ENCODE results near the gene TEX54. TPM values are rescaled to one million over a fixed set of nuclear protein-coding genes. Genes with fewer than 3 reads are reported as not detected.
A peak's percentile ranks its signal among the peaks of the same experiment; 100 is the strongest.

The TEX54 gene
- polyA plus RNA-seq, 5 donors, result 0.34 to 0.37 TPM; not detected in 3

GRCh38 chr11:62788991-62789390 lies 43.6 kb downstream of the TEX54 start:
- no peak for DNase-seq

DNA sequence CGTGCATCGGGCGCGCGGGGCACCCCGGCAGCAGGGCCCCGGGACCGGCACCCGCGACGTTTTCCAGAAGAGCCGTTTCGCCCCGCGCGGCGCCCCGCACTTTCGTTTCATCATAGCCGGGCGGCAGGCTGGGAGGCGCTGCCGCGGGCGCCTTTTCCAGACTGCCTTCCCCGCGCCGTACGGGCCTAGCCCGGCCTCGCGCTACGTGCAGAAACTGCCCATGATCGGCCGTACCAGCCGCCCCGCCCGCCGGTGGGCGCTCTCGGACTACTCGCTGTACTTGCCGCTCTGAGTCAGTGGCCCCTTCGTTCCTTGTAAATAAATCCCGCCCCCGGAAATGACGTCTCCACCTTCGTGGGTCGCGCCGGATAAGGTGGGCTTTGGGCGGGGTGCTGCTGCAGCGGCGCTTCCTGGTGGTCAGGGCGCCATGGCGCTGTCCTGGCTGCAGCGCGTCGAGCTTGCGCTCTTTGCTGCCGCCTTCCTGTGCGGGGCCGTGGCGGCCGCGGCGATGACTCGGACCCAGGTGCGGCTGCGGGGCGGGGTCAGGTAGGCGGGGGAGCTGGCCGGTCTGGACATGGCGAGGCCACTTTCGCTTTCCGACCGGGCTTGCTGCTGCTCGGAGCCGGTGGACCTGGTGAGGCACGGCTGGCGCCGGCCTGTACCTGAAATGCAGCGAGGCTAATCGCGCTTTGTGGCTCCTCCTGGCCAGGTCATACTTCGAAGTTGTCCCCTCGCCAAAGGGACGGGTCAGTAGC lies 45.5 kb downstream of the TEX54 start, which contains the start of gene TMEM179B:
Gene TMEM179B, plus strand, starts transcription at position 398 of the 755 bp plus-strand sequence. Its CDS starts 30 bp downstream, at position 428.
- DNase-seq, result peak; percentile 96 to 97

- DNase-seq, result peak; percentile 85 to 89
Measured at GRCh38 chr11:62786318-62787004, 46.2 kb downstream of the TEX54 start.

DNA sequence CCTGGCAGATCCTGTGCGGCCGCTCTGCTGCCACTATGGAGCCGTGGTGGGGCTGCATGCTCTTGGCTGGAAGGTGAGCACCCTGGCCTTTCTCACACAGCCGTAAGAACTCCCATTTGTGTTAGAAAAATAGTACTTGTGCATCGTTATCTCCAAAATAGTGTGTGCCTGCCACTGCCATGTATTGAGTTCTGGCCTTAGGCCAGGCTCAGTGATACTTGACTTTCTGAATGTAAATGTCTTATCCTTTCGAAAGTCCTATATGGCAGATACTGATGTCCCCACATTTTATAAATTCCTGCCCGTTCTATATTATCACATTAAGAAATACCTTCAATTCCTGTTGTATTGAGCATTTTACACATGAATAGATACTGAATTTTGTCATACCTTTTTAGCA lies 49.9 kb downstream of the TEX54 start:
- DNase-seq, result no peak

Other genes with a start within 250 kb of the TEX54 start
- gene TUT1, start 241.3 kb downstream of the TEX54 start, polyA plus RNA-seq (ENCODE audit: insufficient read depth in 1 of 5, insufficient read length in 5 of 5, low replicate concordance in 1 of 5), result 10 to 100 TPM; 22.4 to 26.3 (median 25.0) TPM
- gene MTA2, start 231.0 kb downstream of the TEX54 start, polyA plus RNA-seq (ENCODE audit: insufficient read depth in 1 of 5, insufficient read length in 5 of 5, low replicate concordance in 1 of 5), result 100 to 1,000 TPM in 1 of 5 donors, 10 to 100 TPM in 4; 88.1 to 103 (median 95.4) TPM
- gene EML3, start 220.1 kb downstream of the TEX54 start, polyA plus RNA-seq (ENCODE audit: insufficient read depth in 1 of 5, insufficient read length in 5 of 5, low replicate concordance in 1 of 5), result 10 to 100 TPM; 32.6 to 57.4 (median 49.5) TPM
- gene ROM1, start 219.6 kb downstream of the TEX54 start, polyA plus RNA-seq (ENCODE audit: insufficient read depth in 1 of 5, insufficient read length in 5 of 5, low replicate concordance in 1 of 5), result 1 to 10 TPM; 3.3 to 7.5 (median 4.8) TPM
- gene B3GAT3, start 210.9 kb downstream of the TEX54 start, polyA plus RNA-seq (ENCODE audit: insufficient read depth in 1 of 5, insufficient read length in 5 of 5, low replicate concordance in 1 of 5), result 10 to 100 TPM; 17.4 to 39.9 (median 26.4) TPM
- gene GANAB, start 186.2 kb downstream of the TEX54 start, polyA plus RNA-seq (ENCODE audit: insufficient read depth in 1 of 5, insufficient read length in 5 of 5, low replicate concordance in 1 of 5), result 100 to 1,000 TPM; 288 to 339 (median 312) TPM
- 10 to 100 TPM; 12.0 to 19.6 (median 14.3) TPM for gene INTS5, start 179.5 kb downstream of the TEX54 start, polyA plus RNA-seq (ENCODE audit: insufficient read depth in 1 of 5, insufficient read length in 5 of 5, low replicate concordance in 1 of 5)
- 10 to 100 TPM; 45.9 to 64.1 (median 52.8) TPM for gene C11orf98, start 167.6 kb downstream of the TEX54 start, polyA plus RNA-seq (ENCODE audit: insufficient read depth in 1 of 5, insufficient read length in 5 of 5, low replicate concordance in 1 of 5)
- 1 to 10 TPM; 4.8 to 9.0 (median 7.1) TPM for gene CSKMT, start 167.5 kb downstream of the TEX54 start, polyA plus RNA-seq (ENCODE audit: insufficient read depth in 1 of 5, insufficient read length in 5 of 5, low replicate concordance in 1 of 5)
- 10 to 100 TPM in 1 of 5 donors, 1 to 10 TPM in 4; 5.0 to 10.8 (median 6.7) TPM for gene UQCC3, start 161.2 kb downstream of the TEX54 start, polyA plus RNA-seq (ENCODE audit: insufficient read depth in 1 of 5, insufficient read length in 5 of 5, low replicate concordance in 1 of 5)
- gene LBHD1, start 160.6 kb downstream of the TEX54 start, polyA plus RNA-seq (ENCODE audit: insufficient read depth in 1 of 5, insufficient read length in 5 of 5, low replicate concordance in 1 of 5), result 1 to 10 TPM; 4.9 to 9.5 (median 8.8) TPM
- 100 to 1,000 TPM; 132 to 176 (median 145) TPM for gene UBXN1, start 153.8 kb downstream of the TEX54 start, polyA plus RNA-seq (ENCODE audit: insufficient read depth in 1 of 5, insufficient read length in 5 of 5, low replicate concordance in 1 of 5)
- gene LRRN4CL, start 143.3 kb downstream of the TEX54 start, polyA plus RNA-seq (ENCODE audit: insufficient read depth in 1 of 5, insufficient read length in 5 of 5, low replicate concordance in 1 of 5), result 1 to 10 TPM in 1 of 5 donors, under 1 TPM in 4; 0.37 to 1.3 (median 0.55) TPM
- 10 to 100 TPM; 38.0 to 50.3 (median 45.9) TPM for gene BSCL2, start 125.4 kb downstream of the TEX54 start, polyA plus RNA-seq (ENCODE audit: insufficient read depth in 1 of 5, insufficient read length in 5 of 5, low replicate concordance in 1 of 5)
- gene GNG3, start 125.2 kb downstream of the TEX54 start, polyA plus RNA-seq (ENCODE audit: insufficient read depth in 1 of 5, insufficient read length in 5 of 5, low replicate concordance in 1 of 5), result 1 to 10 TPM in 4 of 5 donors, under 1 TPM in 1; 0.73 to 1.7 (median 1.5) TPM
- 10 to 100 TPM; 73.0 to 85.8 (median 81.9) TPM for gene HNRNPUL2, start 105.4 kb downstream of the TEX54 start, polyA plus RNA-seq (ENCODE audit: insufficient read depth in 1 of 5, insufficient read length in 5 of 5, low replicate concordance in 1 of 5)
- gene TTC9C, start 104.4 kb downstream of the TEX54 start, polyA plus RNA-seq (ENCODE audit: insufficient read depth in 1 of 5, insufficient read length in 5 of 5, low replicate concordance in 1 of 5), result 10 to 100 TPM; 36.1 to 47.0 (median 37.1) TPM
- 1 to 10 TPM; 5.6 to 9.6 (median 7.0) TPM for gene ZBTB3, start 78.7 kb downstream of the TEX54 start, polyA plus RNA-seq (ENCODE audit: insufficient read depth in 1 of 5, insufficient read length in 5 of 5, low replicate concordance in 1 of 5)
- 100 to 1,000 TPM; 136 to 186 (median 153) TPM for gene POLR2G, start 71.3 kb downstream of the TEX54 start, polyA plus RNA-seq (ENCODE audit: insufficient read depth in 1 of 5, insufficient read length in 5 of 5, low replicate concordance in 1 of 5)
- 10 to 100 TPM; 23.5 to 30.7 (median 25.7) TPM for gene TAF6L, start 61.4 kb downstream of the TEX54 start, polyA plus RNA-seq (ENCODE audit: insufficient read depth in 1 of 5, insufficient read length in 5 of 5, low replicate concordance in 1 of 5)
- 10 to 100 TPM; 48.2 to 59.9 (median 51.2) TPM for gene TMEM179B, start 45.4 kb downstream of the TEX54 start, polyA plus RNA-seq (ENCODE audit: insufficient read depth in 1 of 5, insufficient read length in 5 of 5, low replicate concordance in 1 of 5)
- 10 to 100 TPM; 18.8 to 28.1 (median 21.0) TPM for gene TMEM223, start 40.8 kb downstream of the TEX54 start, polyA plus RNA-seq (ENCODE audit: insufficient read depth in 1 of 5, insufficient read length in 5 of 5, low replicate concordance in 1 of 5)
- 100 to 1,000 TPM; 111 to 162 (median 134) TPM for gene NXF1, start 27.4 kb downstream of the TEX54 start, polyA plus RNA-seq (ENCODE audit: insufficient read depth in 1 of 5, insufficient read length in 5 of 5, low replicate concordance in 1 of 5)
- 10 to 100 TPM; 46.7 to 58.3 (median 55.5) TPM for gene STX5, start 790 bp downstream of the TEX54 start, polyA plus RNA-seq (ENCODE audit: insufficient read depth in 1 of 5, insufficient read length in 5 of 5, low replicate concordance in 1 of 5)
- 10 to 100 TPM; 35.6 to 50.3 (median 42.9) TPM for gene WDR74, start 6.7 kb upstream of the TEX54 start, polyA plus RNA-seq (ENCODE audit: insufficient read depth in 1 of 5, insufficient read length in 5 of 5, low replicate concordance in 1 of 5)
- gene SLC3A2, start 48.1 kb upstream of the TEX54 start, polyA plus RNA-seq (ENCODE audit: insufficient read depth in 1 of 5, insufficient read length in 5 of 5, low replicate concordance in 1 of 5), result 100 to 1,000 TPM; 167 to 197 (median 172) TPM
- gene CHRM1, start 88.5 kb upstream of the TEX54 start, polyA plus RNA-seq (ENCODE audit: insufficient read depth in 1 of 5, insufficient read length in 5 of 5, low replicate concordance in 1 of 5), result 1 to 10 TPM in 1 of 5 donors, under 1 TPM in 4; 0.58 to 1.3 (median 0.76) TPM
- gene SLC22A6, start 152.1 kb upstream of the TEX54 start, polyA plus RNA-seq (ENCODE audit: insufficient read depth in 1 of 5, insufficient read length in 5 of 5, low replicate concordance in 1 of 5), result under 1 TPM in 1 of 5 donors, not detected in 4; 0.09 TPM
- under 1 TPM in 3 of 5 donors, not detected in 2; 0.04 to 0.22 (median 0.08) TPM for gene SLC22A8, start 183.0 kb upstream of the TEX54 start, polyA plus RNA-seq (ENCODE audit: insufficient read depth in 1 of 5, insufficient read length in 5 of 5, low replicate concordance in 1 of 5)